AG10803 (cell line): ENCODE results near the gene CRIP1.

ENCODE experiments used
- DNase-seq: peaks from one replicate; pipeline ENCODE4 v3.0.0; 2010; ENCODE audit warnings: low read depth
- H3K4me3 ChIP-seq: 2 replicates; pipeline ENCODE4 v1.5.1; 2011; ENCODE audit warnings: mild to moderate bottlenecking, low read length, control low read depth
- CTCF ChIP-seq: conservative IDR thresholded peaks from 2 replicates; pipeline ENCODE4 v1.5.1; 2011; ENCODE audit warnings: mild to moderate bottlenecking, low read length, control low read depth, inconsistent platforms

The CRIP1 gene

GRCh38 chr14:105484069-105484996 is 2.4 kb upstream of the CRIP1 start:
- peak; percentile 76 for DNase-seq
- no peak for TF ChIP-seq CTCF
- H3K4me3 ChIP-seq = no peak overlapping the region

- no peak overlapping the region for H3K4me3 ChIP-seq
- no peak for DNase-seq
- no peak for TF ChIP-seq CTCF
Measured at GRCh38 chr14:105484997-105485393, 1.7 kb upstream of the CRIP1 start.

GRCh38 chr14:105485739-105486162 is 935 bp upstream of the CRIP1 start:
- no peak for DNase-seq
- TF ChIP-seq CTCF = no peak
- H3K4me3 ChIP-seq = no peak overlapping the region

GRCh38 chr14:105486974-105487448 is 325 bp downstream of the CRIP1 start:
- peak; percentile 40 for DNase-seq
- H3K4me3 ChIP-seq = peak overlapping the region; percentile 69
- no peak for TF ChIP-seq CTCF

- peak overlapping the region; percentile 69 for H3K4me3 ChIP-seq
- no peak for DNase-seq
- TF ChIP-seq CTCF = no peak
Measured at GRCh38 chr14:105487449-105487985, 831 bp downstream of the CRIP1 start.

GRCh38 chr14:105487986-105488777 is 1.5 kb downstream of the CRIP1 start:
- no peak for DNase-seq
- H3K4me3 ChIP-seq = peak overlapping the region; percentile 69
- peak; percentile 9 for TF ChIP-seq CTCF
